OCI-LY3 (cell line): ENCODE data around the gene MFSD6.

Experiments used
- H2AFZ ChIP-seq: fragments of 200-600, 300-600 bp; shearing (Covaris generic); 2 replicates; pipeline ENCODE4 v1.6.0; 2014; ENCODE audit warnings: antibody characterized with exemption, low read depth, low read length
- H3K27ac ChIP-seq: fragments of 200-600, 300-600 bp; sonication (generic); 2 replicates; pipeline ENCODE4 v1.5.1; 2014; ENCODE audit warnings: mild to moderate bottlenecking, low read length, moderate library complexity, mixed read lengths
- H3K27me3 ChIP-seq: fragments of 200-600, 300-600 bp; sonication (generic); 2 replicates; pipeline ENCODE4 v1.6.1; 2014; ENCODE audit warnings: low read depth, low read length, mixed read lengths
- H3K36me3 ChIP-seq: fragments of 200-600, 300-600 bp; sonication (generic); replicated peaks from 2 replicates; pipeline ENCODE3; 2014; ENCODE audit warnings: low read depth, low read length, mixed read lengths
- H3K4me1 ChIP-seq: fragments of 300-600, 200-600 bp; sonication (generic); 2 replicates; pipeline ENCODE4 v1.6.1; 2014; ENCODE audit warnings: low read length, mixed read lengths
- H3K4me2 ChIP-seq: fragments of 200-600, 300-600 bp; sonication (generic); 2 replicates; pipeline ENCODE4 v1.6.1; 2014; ENCODE audit warnings: low read length, mixed read lengths
- H3K4me3 ChIP-seq: fragments of 300-600, 200-600 bp; sonication (generic); 2 replicates; pipeline ENCODE4 v1.5.1; 2014; ENCODE audit warnings: antibody characterized with exemption, mild to moderate bottlenecking, low read length, moderate library complexity
- H3K79me2 ChIP-seq: fragments of 300-600, 200-600 bp; shearing (Covaris generic); 2 replicates; pipeline ENCODE4 v1.6.1; 2014; ENCODE audit warnings: mild to moderate bottlenecking, low read length, mixed read lengths
- H3K9ac ChIP-seq: fragments of 300-600, 200-600 bp; shearing (Covaris generic); 2 replicates; pipeline ENCODE4 v1.6.0; 2014; ENCODE audit warnings: mild to moderate bottlenecking, low read length, moderate library complexity
- H3K9me3 ChIP-seq: fragments of 200-600, 300-600 bp; shearing (Covaris generic); 2 replicates; pipeline ENCODE4 v1.6.1; 2014; ENCODE audit warnings: low read length, mixed read lengths; ENCODE audit not compliant: insufficient read depth
- H4K20me1 ChIP-seq: fragments of 200-600, 300-600 bp; sonication (generic); 2 replicates; pipeline ENCODE4 v1.6.1; 2016; ENCODE audit warnings: low read length, mixed read lengths; ENCODE audit not compliant: insufficient read depth
- CTCF ChIP-seq: fragments of 200-600, 300-600 bp; sonication (generic); IDR thresholded peaks from 2 replicates; pipeline ENCODE4 v1.5.1; 2014; ENCODE audit warnings: antibody characterized with exemption, low read length, low read depth
- EZH2phosphoT487 ChIP-seq: fragments of 200-600 bp; shearing (Covaris generic); IDR thresholded peaks from 2 replicates; pipeline ENCODE4 v1.6.1; 2018; ENCODE audit warnings: antibody characterized with exemption, mixed run types, low read depth

The MFSD6 gene

GRCh38 chr2:190546734-190547133 is 138.6 kb downstream of the MFSD6 start:
- H3K27ac ChIP-seq: no peak overlapping the region
- peaks cover 15% of the 10 kb centered on the region for H3K79me2 ChIP-seq
- no peaks in the 10 kb centered on the region for H3K9me3 ChIP-seq
- H4K20me1 ChIP-seq: no peaks in the 10 kb centered on the region
- no peaks in the 10 kb centered on the region for H3K36me3 ChIP-seq
- peaks cover 1% of the 10 kb centered on the region; the same call in 1 of the 2 replicates for H3K4me1 ChIP-seq
- H3K4me3 ChIP-seq: no peak overlapping the region
- no peak for TF ChIP-seq EZH2phosphoT487
- no peak for TF ChIP-seq CTCF
- H3K9ac ChIP-seq: no peak overlapping the region
- H3K4me2 ChIP-seq: no peak overlapping the region
- no peak overlapping the region for H2AFZ ChIP-seq
- H3K27me3 ChIP-seq: no peaks in the 10 kb centered on the region

- Histone ChIP-seq H3K4me2 (no peak overlapping the region), H3K79me2 (peaks cover 7% of the 10 kb centered on the region), H4K20me1 (no peaks in the 10 kb centered on the region), H3K9me3 (no peaks in the 10 kb centered on the region), H3K9ac (no peak overlapping the region), H3K27ac (no peak overlapping the region), H3K4me1 (peaks cover 10% of the 10 kb centered on the region; the same call in 1 of the 2 replicates), H2AFZ (no peak overlapping the region), H3K36me3 (no peaks in the 10 kb centered on the region), H3K4me3 (no peak overlapping the region), H3K27me3 (no peaks in the 10 kb centered on the region)
- TF ChIP-seq CTCF (no peak), EZH2phosphoT487 (no peak)
Observed at GRCh38 chr2:190547886-190548285, 139.7 kb downstream of the MFSD6 start.

GRCh38 chr2:190550137-190550536 is 142.0 kb downstream of the MFSD6 start:
- TF ChIP-seq CTCF (no peak), EZH2phosphoT487 (no peak)
- H2AFZ ChIP-seq: no peak overlapping the region
- no peaks in the 10 kb centered on the region for H3K9me3 ChIP-seq
- no peak overlapping the region for H3K4me3 ChIP-seq
- H3K79me2 ChIP-seq: peaks cover 3% of the 10 kb centered on the region; the same call in 1 of the 2 replicates
- H3K36me3 ChIP-seq: no peaks in the 10 kb centered on the region
- H3K4me1 ChIP-seq: peaks cover 16% of the 10 kb centered on the region
- H3K4me2 ChIP-seq: no peak overlapping the region
- no peak overlapping the region for H3K27ac ChIP-seq
- H3K9ac ChIP-seq: no peak overlapping the region
- no peaks in the 10 kb centered on the region for H4K20me1 ChIP-seq
- no peaks in the 10 kb centered on the region for H3K27me3 ChIP-seq
